Measurements from ENCODE around the gene PPFIBP2. TPM values are rescaled to one million over a fixed set of nuclear protein-coding genes. Genes with fewer than 3 reads are reported as not detected.

PPFIBP2 gene
- total RNA-seq (2021) (13.6 and 13.9 TPM in 2 replicates), Bru-seq, nascent RNA (percentile 41 among the genes with signal in this experiment), BruChase-seq, experiment 1, labeled RNA remaining after a 2-hour chase (percentile 37 among the genes with signal in this experiment), BruChase-seq, experiment 2, labeled RNA remaining after a 6-hour chase (percentile 32 among the genes with signal in this experiment)
- long read RNA-seq, transcript PPFIBP2-216 (20 exons, 2,965 nt), result major isoform, 7 of 22 reads
- long read RNA-seq, partial matches to known transcripts, result 1 of 22 reads
- long read RNA-seq, other reads (novel, unspliced or antisense), result 13 of 22 reads

- no peaks in the 10 kb centered on the region for H3K36me3 ChIP-seq (ENCODE audit: low read depth)
- no peaks in the 10 kb centered on the region for H3F3A ChIP-seq (ENCODE audit: insufficient read depth, low read depth)
- ChIA-PET CTCF (no interaction called here), POLR2A (ENCODE audit: unreplicated experiment) (no interaction called here)
- peak within 1 kb of the TSS; percentile 77 for H2AFZ ChIP-seq
- H3K27ac ChIP-seq, result no peak within 1 kb of the TSS
- peak within 1 kb of the TSS; percentile 90 for H3K4me2 ChIP-seq
- TF ChIP-seq CTCF (conservative IDR thresholded peaks at IDR 0.05) (peak; percentile 80), EZH2 (IDR thresholded peaks at IDR 0.05; ENCODE audit: low read depth) (no peak)
- H3K4me1 ChIP-seq (replicated peaks; ENCODE audit: insufficient read depth), result no peaks in the 10 kb centered on the region
- DNase-seq, result peak; percentile 51 to 70
- no peaks in the 10 kb centered on the region for H4K20me1 ChIP-seq (ENCODE audit: insufficient read depth)
- H3K4me3 ChIP-seq, result peak within 1 kb of the TSS; percentile 77
- no peaks in the 10 kb centered on the region for H3K79me2 ChIP-seq (ENCODE audit: low read depth)
- no peaks in the 10 kb centered on the region for H3K9me2 ChIP-seq (ENCODE audit: insufficient read depth)
- H3K27me3 ChIP-seq (ENCODE audit: insufficient read depth, low read depth), result no peaks in the 10 kb centered on the region
- intact Hi-C loops (cut with micrococcal nuclease; ENCODE audit: unreplicated experiment), result loop anchor here (1.0 to 5.0 kb wide), 2 partner anchors 58 to 159 kb away; partner anchors contain the start of gene CYB5R2
- no peaks in the 10 kb centered on the region for H3K9me3 ChIP-seq (ENCODE audit: insufficient read depth, low read depth)
- no TSS peak for BruUV-seq (replicated peaks)
Observed at GRCh38 chr11:7513234-7514098, at the start of gene PPFIBP2. Gene PPFIBP2 (plus strand): TSS chr11:7513999. CDS start chr11:7549476, 35,477 bp downstream.

GRCh38 chr11:7467652-7468051, 46.1 kb upstream of the PPFIBP2 start:
- intact Hi-C loops (cut with micrococcal nuclease; ENCODE audit: unreplicated experiment), result no loop called here
- BruUV-seq (replicated peaks), result no TSS peak
- Histone ChIP-seq H3K79me2 (ENCODE audit: low read depth) (no peaks in the 10 kb centered on the region), H3K9me3 (ENCODE audit: insufficient read depth, low read depth) (no peaks in the 10 kb centered on the region), H3K4me2 (no peak overlapping the region), H3K27ac (no peak overlapping the region), H3K36me3 (ENCODE audit: low read depth) (no peaks in the 10 kb centered on the region), H3K4me3 (no peak overlapping the region), H3K4me1 (replicated peaks; ENCODE audit: insufficient read depth) (no peaks in the 10 kb centered on the region), H3F3A (ENCODE audit: insufficient read depth, low read depth) (no peaks in the 10 kb centered on the region), H4K20me1 (ENCODE audit: insufficient read depth) (no peaks in the 10 kb centered on the region), H3K27me3 (ENCODE audit: insufficient read depth, low read depth) (no peaks in the 10 kb centered on the region), H2AFZ (no peak overlapping the region), H3K9me2 (ENCODE audit: insufficient read depth) (no peaks in the 10 kb centered on the region)
- DNase-seq, result no peak
- ChIA-PET POLR2A (ENCODE audit: unreplicated experiment) (no interaction called here), CTCF (no interaction called here)
- TF ChIP-seq CTCF (conservative IDR thresholded peaks at IDR 0.05) (no peak), EZH2 (IDR thresholded peaks at IDR 0.05; ENCODE audit: low read depth) (no peak)

GRCh38 chr11:7469351-7469865, 44.4 kb upstream of the PPFIBP2 start:
- Histone ChIP-seq H3K36me3 (ENCODE audit: low read depth) (no peaks in the 10 kb centered on the region), H3F3A (ENCODE audit: insufficient read depth, low read depth) (no peaks in the 10 kb centered on the region), H4K20me1 (ENCODE audit: insufficient read depth) (no peaks in the 10 kb centered on the region), H2AFZ (no peak overlapping the region), H3K27me3 (ENCODE audit: insufficient read depth, low read depth) (no peaks in the 10 kb centered on the region), H3K9me2 (ENCODE audit: insufficient read depth) (no peaks in the 10 kb centered on the region), H3K9me3 (ENCODE audit: insufficient read depth, low read depth) (no peaks in the 10 kb centered on the region), H3K4me1 (replicated peaks; ENCODE audit: insufficient read depth) (no peaks in the 10 kb centered on the region), H3K79me2 (ENCODE audit: low read depth) (no peaks in the 10 kb centered on the region), H3K4me2 (no peak overlapping the region), H3K27ac (no peak overlapping the region), H3K4me3 (no peak overlapping the region)
- CTCF ChIA-PET, result no interaction called here
- intact Hi-C loops (cut with micrococcal nuclease; ENCODE audit: unreplicated experiment), result no loop called here
- TF ChIP-seq CTCF (conservative IDR thresholded peaks at IDR 0.05) (no peak), EZH2 (IDR thresholded peaks at IDR 0.05; ENCODE audit: low read depth) (no peak)
- POLR2A ChIA-PET (ENCODE audit: unreplicated experiment), result no interaction called here
- DNase-seq, result no peak
- no TSS peak for BruUV-seq (replicated peaks)
